Loucy (cell line): ENCODE measurements around the gene FNDC3A.

ENCODE experiments used
- EZH2phosphoT487 ChIP-seq: fragments of 200-600 bp; IDR thresholded peaks from 2 replicates; pipeline ENCODE4 v1.6.1; 2018; ENCODE audit warnings: antibody characterized with exemption, mild to moderate bottlenecking, moderate library complexity, borderline replicate concordance
- TF ChIP-seq, protein P1 (sequence below): fragments of 200-600 bp; sonication (generic); conservative IDR thresholded peaks from 2 replicates; pipeline ENCODE4 v1.5.1; 2014; ENCODE audit warnings: mild to moderate bottlenecking, antibody characterized with exemption, low read length

DNA sequence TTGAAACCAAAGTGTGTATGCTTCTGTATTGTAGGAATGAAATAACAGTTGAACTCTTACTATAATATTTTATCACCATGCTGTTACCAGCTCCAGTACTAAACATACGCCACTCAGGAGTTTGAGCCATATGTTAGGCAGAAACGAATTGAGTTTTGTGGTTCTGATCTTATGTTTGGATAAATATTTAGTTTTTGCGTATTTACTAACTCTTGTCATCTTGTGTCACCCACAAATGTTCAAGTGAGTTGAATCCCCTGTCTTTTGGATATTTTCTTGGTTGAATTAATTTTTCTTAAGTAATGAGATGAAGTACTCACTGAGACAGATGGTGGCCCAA lies 1.5 kb downstream of the FNDC3A start:
- TF ChIP-seq, protein P1, sequence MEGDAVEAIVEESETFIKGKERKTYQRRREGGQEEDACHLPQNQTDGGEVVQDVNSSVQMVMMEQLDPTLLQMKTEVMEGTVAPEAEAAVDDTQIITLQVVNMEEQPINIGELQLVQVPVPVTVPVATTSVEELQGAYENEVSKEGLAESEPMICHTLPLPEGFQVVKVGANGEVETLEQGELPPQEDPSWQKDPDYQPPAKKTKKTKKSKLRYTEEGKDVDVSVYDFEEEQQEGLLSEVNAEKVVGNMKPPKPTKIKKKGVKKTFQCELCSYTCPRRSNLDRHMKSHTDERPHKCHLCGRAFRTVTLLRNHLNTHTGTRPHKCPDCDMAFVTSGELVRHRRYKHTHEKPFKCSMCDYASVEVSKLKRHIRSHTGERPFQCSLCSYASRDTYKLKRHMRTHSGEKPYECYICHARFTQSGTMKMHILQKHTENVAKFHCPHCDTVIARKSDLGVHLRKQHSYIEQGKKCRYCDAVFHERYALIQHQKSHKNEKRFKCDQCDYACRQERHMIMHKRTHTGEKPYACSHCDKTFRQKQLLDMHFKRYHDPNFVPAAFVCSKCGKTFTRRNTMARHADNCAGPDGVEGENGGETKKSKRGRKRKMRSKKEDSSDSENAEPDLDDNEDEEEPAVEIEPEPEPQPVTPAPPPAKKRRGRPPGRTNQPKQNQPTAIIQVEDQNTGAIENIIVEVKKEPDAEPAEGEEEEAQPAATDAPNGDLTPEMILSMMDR = no peak
- no peak for TF ChIP-seq EZH2phosphoT487
